MG63 (cell line): ENCODE data around the gene VKORC1. TPM values are rescaled to one million over a fixed set of nuclear protein-coding genes. Genes with fewer than 3 reads are reported as not detected.

Source experiments
- DNase-seq: peaks from one replicate; pipeline ENCODE4 v3.0.0-alpha.2; 2020
- H3K27me3 ChIP-seq: fragments of 250-450 bp; sonication (Bioruptor Pico); 2 replicates; pipeline ENCODE4 v1.5.1; 2020; ENCODE audit warnings: mild to moderate bottlenecking, moderate library complexity
- H3K36me3 ChIP-seq: fragments of 250-450 bp; sonication (Bioruptor Pico); 2 replicates; pipeline ENCODE4 v1.5.1; 2020; ENCODE audit warnings: mild to moderate bottlenecking, moderate library complexity
- H3K4me3 ChIP-seq: fragments of 250-450 bp; sonication (Bioruptor Pico); 2 replicates; pipeline ENCODE4 v1.5.1; 2020; ENCODE audit warnings: mild to moderate bottlenecking, moderate library complexity
- H3K9me3 ChIP-seq: fragments of 250-450 bp; sonication (Bioruptor Pico); 2 replicates; pipeline ENCODE4 v1.5.1; 2020; ENCODE audit warnings: mild to moderate bottlenecking, moderate library complexity
- total RNA-seq: library from RNA; depleted of rRNA; stranded (reverse); fragments of >200 nt; shearing (Covaris generic); gene quantifications from 2 replicates; pipeline ENCODE4 v1.2.3, GENCODE V29; 2014; ENCODE audit warnings: low replicate concordance

Gene VKORC1
- total RNA-seq, 1 experiment from 2014 or later, result 146 TPM

- H3K36me3 ChIP-seq, result peaks cover 40% of the 10 kb centered on the region
- H3K9me3 ChIP-seq, result no peaks in the 10 kb centered on the region
- no peak overlapping the region for H3K4me3 ChIP-seq
- no peaks in the 10 kb centered on the region for H3K27me3 ChIP-seq
- DNase-seq, result peak; percentile 79
These were observed 4.1 kb downstream of the VKORC1 start for GRCh38 chr16:31090540-31090939.

GRCh38 chr16:31089199-31089598, 5.4 kb downstream of the VKORC1 start:
- Histone ChIP-seq H3K36me3 (peaks cover 46% of the 10 kb centered on the region), H3K9me3 (no peaks in the 10 kb centered on the region), H3K4me3 (no peak overlapping the region), H3K27me3 (no peaks in the 10 kb centered on the region)
- DNase-seq, result no peak

- no peaks in the 10 kb centered on the region for H3K9me3 ChIP-seq
- H3K36me3 ChIP-seq, result peaks cover 50% of the 10 kb centered on the region
- H3K4me3 ChIP-seq, result no peak within 1 kb of the TSS
- H3K27me3 ChIP-seq, result no peaks in the 10 kb centered on the region
- no peak for DNase-seq
These were observed 6.0 kb downstream of the VKORC1 start, which contains the start of gene PRSS53 for GRCh38 chr16:31088459-31089183. PRSS53 (minus strand) TSS chr16:31088943; CDS start chr16:31088809, 134 bp downstream.

- no peaks in the 10 kb centered on the region for H3K27me3 ChIP-seq
- no peaks in the 10 kb centered on the region for H3K9me3 ChIP-seq
- H3K36me3 ChIP-seq, result peaks cover 53% of the 10 kb centered on the region
- H3K4me3 ChIP-seq, result no peak overlapping the region
- no peak for DNase-seq
These were observed 6.6 kb downstream of the VKORC1 start for GRCh38 chr16:31087971-31088370.

- Histone ChIP-seq H3K9me3 (no peaks in the 10 kb centered on the region), H3K36me3 (peaks cover 53% of the 10 kb centered on the region), H3K27me3 (no peaks in the 10 kb centered on the region), H3K4me3 (no peak overlapping the region)
- DNase-seq, result no peak
These were observed 7.1 kb downstream of the VKORC1 start for GRCh38 chr16:31087481-31087880.

- H3K27me3 ChIP-seq, result no peaks in the 10 kb centered on the region
- DNase-seq, result no peak
- H3K9me3 ChIP-seq, result no peaks in the 10 kb centered on the region
- H3K36me3 ChIP-seq, result peaks cover 53% of the 10 kb centered on the region
- no peak overlapping the region for H3K4me3 ChIP-seq
These were observed 8.0 kb downstream of the VKORC1 start for GRCh38 chr16:31086629-31086906.

- H3K9me3 ChIP-seq, result no peaks in the 10 kb centered on the region
- no peak for DNase-seq
- H3K4me3 ChIP-seq, result no peak overlapping the region
- H3K36me3 ChIP-seq, result peaks cover 51% of the 10 kb centered on the region
- no peaks in the 10 kb centered on the region for H3K27me3 ChIP-seq
These were observed 8.5 kb downstream of the VKORC1 start for GRCh38 chr16:31085873-31086628.

GRCh38 chr16:31085411-31085810, 9.2 kb downstream of the VKORC1 start:
- H3K27me3 ChIP-seq, result no peaks in the 10 kb centered on the region
- H3K9me3 ChIP-seq, result no peaks in the 10 kb centered on the region
- H3K4me3 ChIP-seq, result no peak overlapping the region
- peaks cover 51% of the 10 kb centered on the region for H3K36me3 ChIP-seq
- no peak for DNase-seq

GRCh38 chr16:31084584-31085302, 9.9 kb downstream of the VKORC1 start:
- Histone ChIP-seq H3K27me3 (no peaks in the 10 kb centered on the region), H3K4me3 (no peak overlapping the region), H3K36me3 (peaks cover 55% of the 10 kb centered on the region), H3K9me3 (no peaks in the 10 kb centered on the region)
- no peak for DNase-seq

- H3K27me3 ChIP-seq, result no peaks in the 10 kb centered on the region
- H3K9me3 ChIP-seq, result no peaks in the 10 kb centered on the region
- no peak overlapping the region for H3K4me3 ChIP-seq
- no peak for DNase-seq
- H3K36me3 ChIP-seq, result peaks cover 54% of the 10 kb centered on the region
These were observed 10.6 kb downstream of the VKORC1 start for GRCh38 chr16:31083981-31084380.

- Histone ChIP-seq H3K27me3 (no peaks in the 10 kb centered on the region), H3K9me3 (no peaks in the 10 kb centered on the region), H3K36me3 (peaks cover 54% of the 10 kb centered on the region), H3K4me3 (no peak overlapping the region)
- DNase-seq, result no peak
These were observed 11.0 kb downstream of the VKORC1 start for GRCh38 chr16:31083556-31083955.

- Histone ChIP-seq H3K9me3 (no peaks in the 10 kb centered on the region), H3K27me3 (no peaks in the 10 kb centered on the region), H3K36me3 (peaks cover 52% of the 10 kb centered on the region), H3K4me3 (no peak overlapping the region)
- DNase-seq, result no peak
These were observed 11.5 kb downstream of the VKORC1 start for GRCh38 chr16:31083081-31083480.

GRCh38 chr16:31082368-31083045, 12.1 kb downstream of the VKORC1 start:
- no peak for DNase-seq
- Histone ChIP-seq H3K4me3 (no peak overlapping the region), H3K9me3 (no peaks in the 10 kb centered on the region), H3K36me3 (peaks cover 56% of the 10 kb centered on the region), H3K27me3 (no peaks in the 10 kb centered on the region)

- Histone ChIP-seq H3K4me3 (no peak overlapping the region), H3K36me3 (peaks cover 61% of the 10 kb centered on the region), H3K27me3 (no peaks in the 10 kb centered on the region), H3K9me3 (no peaks in the 10 kb centered on the region)
- DNase-seq, result no peak
These were observed 12.9 kb downstream of the VKORC1 start for GRCh38 chr16:31081428-31082351.

GRCh38 chr16:31080756-31081419, 13.7 kb downstream of the VKORC1 start:
- Histone ChIP-seq H3K4me3 (no peak overlapping the region), H3K27me3 (no peaks in the 10 kb centered on the region), H3K9me3 (no peaks in the 10 kb centered on the region), H3K36me3 (peaks cover 66% of the 10 kb centered on the region)
- DNase-seq, result no peak
